ENCODE results near the gene CBARP.

CBARP gene

GRCh38 chr19:1237754-1238368 lies at the start of gene CBARP:
CBARP (minus strand) TSS chr19:1238005; CDS start chr19:1236100, 1,905 bp downstream.
- DNase-seq (ENCODE audit: low read depth in 2 of 2), result no peak

GRCh38 chr19:1286487-1287353 lies 48.9 kb upstream of the CBARP start:
- no peak for DNase-seq (ENCODE audit: low read depth in 2 of 2)

GRCh38 chr19:1285737-1286360 lies 48.0 kb upstream of the CBARP start, which contains the start of gene EFNA2:
EFNA2 (plus strand) TSS chr19:1285873; CDS start chr19:1286169, 296 bp downstream.
- DNase-seq (ENCODE audit: low read depth in 2 of 2), result no peak

DNA sequence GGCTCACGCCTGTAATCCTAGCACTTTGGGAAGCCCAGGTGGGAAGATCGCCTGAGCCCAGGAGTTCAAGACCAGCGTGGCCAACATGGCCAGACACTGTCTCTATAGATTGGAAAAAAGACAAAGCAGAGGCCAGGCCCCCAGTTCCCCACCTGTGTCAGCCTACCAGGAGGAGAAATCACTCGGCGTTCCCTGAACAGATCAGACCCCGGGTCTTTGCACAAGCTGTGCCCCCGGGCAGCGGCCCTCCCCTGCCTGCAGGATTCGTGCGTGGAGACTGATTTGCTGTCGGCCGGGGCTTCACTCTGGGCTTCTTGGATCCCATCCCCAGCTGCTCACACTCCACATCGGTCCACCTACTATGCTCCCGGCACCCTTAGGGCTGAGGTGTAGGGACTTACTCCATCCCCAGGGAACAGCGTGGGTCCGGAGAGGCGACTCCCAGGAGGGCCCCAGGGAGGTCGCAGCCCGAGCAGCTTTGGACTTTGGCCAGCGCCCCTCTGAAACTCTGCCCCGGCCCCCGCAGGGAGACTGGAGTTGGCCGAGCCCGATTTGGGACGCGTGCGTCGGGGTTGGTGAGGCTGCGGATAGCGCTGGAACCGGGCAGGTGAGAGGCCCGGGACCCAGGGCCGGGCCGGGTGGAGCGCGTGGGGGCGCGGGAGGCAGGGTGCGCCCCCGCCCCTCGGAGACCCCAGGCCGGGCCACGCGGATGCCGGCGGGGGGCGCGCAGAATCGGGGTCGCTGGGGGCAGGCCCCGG lies 47.4 kb upstream of the CBARP start:
- no peak for DNase-seq (ENCODE audit: low read depth in 2 of 2)

DNA sequence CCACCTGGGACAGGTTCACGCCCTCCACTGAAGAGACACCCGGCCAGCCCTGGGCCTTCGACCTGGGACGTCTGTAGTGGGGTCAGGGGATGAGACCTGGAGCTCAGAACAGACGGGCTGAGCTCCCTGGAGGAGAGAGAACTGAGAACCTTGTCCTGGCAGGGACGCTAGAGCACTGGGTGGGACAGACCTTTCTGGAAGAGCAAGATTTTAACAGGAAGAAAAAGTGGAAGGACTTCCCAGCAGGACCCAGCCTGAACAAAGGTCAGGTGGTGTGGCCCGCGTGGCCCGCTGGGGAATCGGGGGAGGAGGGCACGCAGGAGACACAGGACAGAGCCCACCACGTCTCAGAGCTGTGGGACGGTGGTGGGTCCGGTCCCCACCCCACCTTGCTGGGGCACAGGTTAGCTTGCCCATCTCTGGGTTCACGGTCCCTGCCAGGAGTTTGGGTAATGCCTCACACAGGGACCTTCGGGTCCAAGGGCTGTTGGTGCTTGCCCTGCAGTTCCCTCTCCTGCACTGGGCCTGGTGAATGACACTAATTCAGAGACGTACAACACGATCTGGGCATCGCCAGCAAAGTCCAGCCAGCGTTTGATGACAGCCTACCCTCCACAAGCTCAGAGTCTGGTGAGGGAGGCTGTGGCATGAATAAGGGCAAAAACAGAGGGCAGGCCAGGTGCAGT lies 46.6 kb upstream of the CBARP start:
- DNase-seq (ENCODE audit: low read depth in 2 of 2), result no peak

DNA sequence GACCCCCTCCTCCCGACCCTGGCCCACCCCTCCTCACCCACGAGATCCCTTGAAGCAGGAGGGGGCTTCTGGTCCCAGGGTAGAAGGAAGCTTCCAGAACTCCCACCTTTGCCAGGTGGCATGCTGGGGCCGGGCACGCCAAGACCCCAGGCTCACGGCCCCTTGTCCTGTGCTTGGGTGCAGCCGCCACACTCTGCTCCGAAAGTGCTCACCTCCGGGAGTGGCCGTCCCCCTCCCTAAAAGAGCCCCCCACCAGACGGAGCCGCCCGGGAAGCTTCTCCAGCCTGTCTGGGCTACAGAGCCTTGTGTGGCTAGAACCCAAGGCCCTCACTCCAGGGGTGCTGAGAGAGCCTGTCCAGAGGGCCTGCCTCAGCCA lies 46.1 kb upstream of the CBARP start:
- DNase-seq (ENCODE audit: low read depth in 2 of 2), result no peak

GRCh38 chr19:1283207-1283916 lies 45.6 kb upstream of the CBARP start:
- no peak for DNase-seq (ENCODE audit: low read depth in 2 of 2)

DNA sequence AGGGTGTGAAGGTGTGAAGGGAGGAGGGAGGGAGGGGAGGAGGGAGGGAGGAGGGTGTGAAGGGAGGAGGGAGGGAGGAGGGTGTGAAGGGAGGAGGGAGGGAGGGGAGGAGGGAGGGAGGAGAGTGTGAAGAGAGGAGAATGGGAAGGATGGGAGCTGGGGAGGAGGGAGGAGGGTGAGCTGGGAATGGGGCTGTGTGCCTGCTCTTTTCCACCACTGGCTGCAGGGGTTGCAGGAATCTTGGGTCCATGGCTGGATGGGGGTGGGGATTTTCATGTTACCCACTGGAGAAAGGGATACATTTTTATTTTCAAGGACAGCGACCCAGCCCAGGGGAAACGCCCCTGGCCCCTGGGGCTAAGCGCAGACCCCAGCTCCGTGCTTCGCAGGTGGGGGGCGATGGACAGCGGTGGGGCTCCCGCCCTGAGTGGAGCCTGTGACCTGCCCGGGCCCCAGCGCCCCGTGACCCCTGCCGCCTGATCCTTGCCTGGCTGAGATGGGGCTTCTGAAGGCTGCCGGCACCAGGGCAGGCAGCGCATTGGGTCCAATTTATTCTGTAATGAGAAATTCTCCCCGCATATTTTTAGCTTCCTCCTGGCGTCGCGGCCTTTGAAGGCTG lies 44.9 kb upstream of the CBARP start:
- no peak for DNase-seq (ENCODE audit: low read depth in 2 of 2)

- DNase-seq (ENCODE audit: low read depth in 2 of 2), result no peak
Measured at GRCh38 chr19:1281569-1282287, 43.9 kb upstream of the CBARP start.

GRCh38 chr19:1280636-1281568 lies 43.1 kb upstream of the CBARP start:
- DNase-seq (ENCODE audit: low read depth in 2 of 2), result no peak

- peak in 1 of 2 donors; percentile 73 for DNase-seq (ENCODE audit: low read depth in 2 of 2)
Measured at GRCh38 chr19:1279782-1280341, 42.1 kb upstream of the CBARP start.

- no peak for DNase-seq (ENCODE audit: low read depth in 2 of 2)
Measured at GRCh38 chr19:1278713-1279660, 41.2 kb upstream of the CBARP start.

GRCh38 chr19:1278074-1278473 lies 40.3 kb upstream of the CBARP start:
- no peak for DNase-seq (ENCODE audit: low read depth in 2 of 2)

DNA sequence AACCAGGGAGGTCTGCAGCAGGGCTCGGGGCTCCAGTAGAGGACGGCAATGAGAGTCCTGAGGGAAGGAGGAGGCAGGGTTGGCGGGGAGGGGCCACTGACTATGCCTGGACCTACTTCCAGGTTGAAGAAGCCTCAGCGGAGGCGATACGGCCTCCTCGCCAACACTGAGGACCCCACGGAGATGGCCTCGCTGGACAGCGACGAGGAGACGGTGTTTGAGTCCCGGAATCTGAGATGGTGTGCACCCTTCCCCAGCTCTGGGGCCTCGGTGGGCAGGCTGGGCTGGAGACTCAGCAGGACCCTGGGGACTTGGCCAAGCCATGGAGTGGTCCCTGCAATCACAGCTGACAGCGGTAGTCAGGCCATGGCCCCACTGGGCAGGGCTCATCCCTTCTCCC lies 39.3 kb upstream of the CBARP start:
- DNase-seq (ENCODE audit: low read depth in 2 of 2), result no peak

GRCh38 chr19:1276628-1277022 lies 38.8 kb upstream of the CBARP start:
- no peak for DNase-seq (ENCODE audit: low read depth in 2 of 2)

- DNase-seq (ENCODE audit: low read depth in 2 of 2), result no peak
Measured at GRCh38 chr19:1275976-1276627, 38.3 kb upstream of the CBARP start.

All from stimulated activated CD4-positive, alpha-beta T cell treated with anti-CD3 and anti-CD28 coated beads, Interleukin-15, amount 100 ng/mL, for 48 hours (primary cell).